ENCODE results near the gene DVL3.
A peak's percentile ranks its signal among the peaks of the same experiment; 100 is the strongest.
"Not testable (repeated sequence)": the region's sequence is repeated elsewhere in the genome, so short reads cannot be mapped to it uniquely, and the experiment has no call there.

The DVL3 gene

GRCh38 chr3:184155644-184156521 lies 706 bp downstream of the DVL3 start:
- DNase-seq (ENCODE audit: low read depth in 2 of 2) = no peak

- DNase-seq (ENCODE audit: low read depth in 2 of 2) = no peak
These were observed 1.4 kb downstream of the DVL3 start for GRCh38 chr3:184156522-184156955.

- no peak for DNase-seq (ENCODE audit: low read depth in 2 of 2)
These were observed 2.0 kb downstream of the DVL3 start for GRCh38 chr3:184157206-184157605.

GRCh38 chr3:184158404-184158803 lies 3.2 kb downstream of the DVL3 start:
- DNase-seq (ENCODE audit: low read depth in 2 of 2) = no peak

- DNase-seq (ENCODE audit: low read depth in 2 of 2) = no peak
These were observed 5.3 kb downstream of the DVL3 start for GRCh38 chr3:184160456-184160855.

- DNase-seq (ENCODE audit: low read depth in 2 of 2) = not testable (repeated sequence)
These were observed 7.4 kb downstream of the DVL3 start for GRCh38 chr3:184162571-184163070.

- no peak for DNase-seq (ENCODE audit: low read depth in 2 of 2)
These were observed 9.6 kb downstream of the DVL3 start for GRCh38 chr3:184164648-184165330.

GRCh38 chr3:184165543-184165942 lies 10.4 kb downstream of the DVL3 start:
- no peak for DNase-seq (ENCODE audit: low read depth in 2 of 2)

- no peak for DNase-seq (ENCODE audit: low read depth in 2 of 2)
These were observed 11.5 kb downstream of the DVL3 start for GRCh38 chr3:184166671-184167070.

- DNase-seq (ENCODE audit: low read depth in 2 of 2) = no peak
These were observed 12.6 kb downstream of the DVL3 start for GRCh38 chr3:184167786-184168185.

GRCh38 chr3:184168363-184169120 lies 13.4 kb downstream of the DVL3 start:
- no peak for DNase-seq (ENCODE audit: low read depth in 2 of 2)

- no peak for DNase-seq (ENCODE audit: low read depth in 2 of 2)
These were observed 15.0 kb downstream of the DVL3 start for GRCh38 chr3:184169896-184170875.

- DNase-seq (ENCODE audit: low read depth in 2 of 2) = no peak
These were observed 16.4 kb downstream of the DVL3 start for GRCh38 chr3:184171562-184171961.

- DNase-seq (ENCODE audit: low read depth in 2 of 2) = no peak
These were observed 17.6 kb downstream of the DVL3 start for GRCh38 chr3:184172681-184173373.

- no peak for DNase-seq (ENCODE audit: low read depth in 2 of 2)
These were observed 18.2 kb downstream of the DVL3 start for GRCh38 chr3:184173374-184173722.

- DNase-seq (ENCODE audit: low read depth in 2 of 2) = no peak
These were observed 19.1 kb downstream of the DVL3 start for GRCh38 chr3:184174284-184174645.

GRCh38 chr3:184174646-184175492 lies 19.7 kb downstream of the DVL3 start, which contains the start of gene AP2M1:
Gene AP2M1 (plus strand): TSS chr3:184174855. CDS start chr3:184176994, 2,139 bp downstream.
- peak; percentile 97 to 99 for DNase-seq (ENCODE audit: low read depth in 2 of 2)

- DNase-seq (ENCODE audit: low read depth in 2 of 2) = no peak
These were observed 20.3 kb downstream of the DVL3 start for GRCh38 chr3:184175506-184175905.

- DNase-seq (ENCODE audit: low read depth in 2 of 2) = no peak
These were observed 20.8 kb downstream of the DVL3 start for GRCh38 chr3:184175981-184176376.

Measured in stimulated activated CD8-positive, alpha-beta memory T cell treated with anti-CD3 and anti-CD28 coated beads, Interleukin-15, amount 100 ng/mL, for 48 hours (primary cell).